Dedifferentiated amniotic fluid mesenchymal stem cell (primary cell): ENCODE results near the gene IMPA2.
"Not testable (repeated sequence)": the region's sequence is repeated elsewhere in the genome, so short reads cannot be mapped to it uniquely, and the experiment has no call there.

Experiments
- DNase-seq: peaks from one replicate; pipeline ENCODE4 v3.0.0-alpha.2; 2016; ENCODE audit errors: extremely low spot score

The IMPA2 gene

GRCh38 chr18:12048010-12048826 lies 66.9 kb downstream of the IMPA2 start:
- DNase-seq: no peak

GRCh38 chr18:12048827-12049175 lies 67.5 kb downstream of the IMPA2 start:
- peak; percentile 23 for DNase-seq

DNA sequence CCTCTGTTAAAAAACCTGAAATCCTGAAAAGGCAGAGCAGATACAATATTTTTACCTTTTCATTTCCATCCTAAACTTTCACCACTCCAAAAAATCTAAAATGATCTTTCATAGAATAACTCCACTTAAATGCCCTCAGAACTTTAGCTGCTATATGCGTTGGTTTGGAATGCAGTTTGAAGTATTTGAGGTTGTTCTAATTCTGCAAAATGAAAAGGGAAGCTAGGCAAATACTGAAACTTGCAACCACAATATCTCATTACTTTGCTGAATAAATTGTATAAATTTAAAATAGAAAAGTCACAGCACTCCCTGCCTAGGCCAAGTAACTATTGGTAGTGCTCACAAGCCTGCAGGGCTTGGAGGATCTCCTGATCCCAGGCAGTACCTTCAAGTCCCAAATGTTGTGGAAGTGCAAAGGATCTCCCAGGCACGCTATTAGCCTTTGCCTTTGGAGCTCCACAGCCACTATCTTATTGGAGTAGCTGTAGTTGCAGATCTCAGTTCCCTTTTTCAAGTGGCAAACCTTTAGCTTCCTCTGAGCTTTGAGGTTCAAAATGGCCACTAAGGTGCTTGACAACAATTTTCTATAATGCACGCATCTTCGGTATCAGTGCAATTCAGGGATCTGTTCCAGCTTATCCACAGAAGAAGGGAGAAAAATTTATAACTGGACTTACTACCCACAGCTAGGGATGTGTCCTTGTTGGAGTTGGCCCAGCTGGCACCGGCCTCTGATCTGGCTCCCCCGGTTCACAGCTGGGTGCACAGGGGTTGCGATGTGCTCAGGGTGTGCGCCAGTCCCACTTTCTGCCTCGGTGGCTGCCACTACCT lies 68.9 kb downstream of the IMPA2 start:
- no peak for DNase-seq

DNA sequence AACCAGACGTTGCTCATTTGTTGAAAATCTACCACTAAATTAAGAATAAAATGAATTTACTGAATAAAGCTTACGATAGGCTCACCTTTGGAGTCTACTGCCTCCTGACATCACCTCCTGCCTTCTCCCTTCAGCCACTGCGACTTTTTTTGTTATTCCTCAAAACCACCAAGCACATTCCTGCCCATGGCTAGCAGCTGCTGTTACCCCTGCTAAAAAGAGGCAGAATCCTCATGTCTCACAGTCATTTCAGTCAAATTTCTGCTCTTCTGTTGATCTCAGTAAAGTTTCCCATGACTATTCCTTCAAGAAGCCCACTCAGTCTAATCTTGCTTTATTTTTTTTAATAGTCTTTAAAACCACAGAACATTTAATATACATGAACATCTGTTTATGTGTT lies 71.6 kb downstream of the IMPA2 start:
- DNase-seq: no peak

- DNase-seq: no peak
Measured at GRCh38 chr18:12053289-12053688, 72.0 kb downstream of the IMPA2 start.

DNA sequence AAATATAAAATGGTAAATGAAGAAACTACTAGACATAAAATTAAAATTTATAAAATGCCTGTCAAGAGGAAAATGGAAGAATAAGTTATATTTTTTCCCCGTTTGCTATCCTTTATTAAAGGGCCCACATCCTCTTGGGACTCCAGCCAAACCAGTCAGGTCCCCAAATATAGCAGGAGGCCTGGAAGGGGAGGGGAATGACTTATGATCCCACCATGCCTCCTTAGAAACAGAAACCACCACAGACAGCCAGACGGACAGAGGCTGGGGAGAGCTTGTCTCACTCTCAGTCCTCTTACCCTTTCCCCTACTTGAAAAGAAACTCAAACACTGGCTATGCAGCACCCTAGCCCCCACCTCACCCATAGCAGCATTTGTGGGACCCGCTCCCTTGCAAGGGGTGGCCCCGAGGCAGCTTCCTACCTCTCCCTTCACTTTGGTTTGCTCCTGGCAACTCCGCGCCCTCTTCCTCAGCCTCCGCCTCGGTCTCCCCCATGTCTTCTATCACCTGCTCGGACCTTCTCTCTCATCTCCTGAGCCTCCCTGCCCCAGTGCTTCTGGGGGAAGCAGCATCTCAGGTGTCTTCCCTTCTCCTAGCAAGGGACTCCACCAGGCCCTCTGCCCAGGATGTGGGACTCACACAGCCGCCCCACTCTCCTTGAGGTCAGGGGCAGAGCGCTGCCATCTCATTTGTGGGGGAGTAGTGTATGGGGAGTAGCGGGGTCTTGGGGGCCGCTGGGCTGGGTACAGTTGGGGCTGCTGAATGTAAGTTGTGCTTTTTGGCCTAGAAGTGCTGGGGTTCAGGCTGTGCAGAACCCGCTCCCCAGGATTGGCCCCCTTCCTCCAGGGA lies 75.0 kb downstream of the IMPA2 start:
- no peak for DNase-seq

- DNase-seq: no peak
Measured at GRCh38 chr18:12056884-12057402, 75.6 kb downstream of the IMPA2 start.

DNA sequence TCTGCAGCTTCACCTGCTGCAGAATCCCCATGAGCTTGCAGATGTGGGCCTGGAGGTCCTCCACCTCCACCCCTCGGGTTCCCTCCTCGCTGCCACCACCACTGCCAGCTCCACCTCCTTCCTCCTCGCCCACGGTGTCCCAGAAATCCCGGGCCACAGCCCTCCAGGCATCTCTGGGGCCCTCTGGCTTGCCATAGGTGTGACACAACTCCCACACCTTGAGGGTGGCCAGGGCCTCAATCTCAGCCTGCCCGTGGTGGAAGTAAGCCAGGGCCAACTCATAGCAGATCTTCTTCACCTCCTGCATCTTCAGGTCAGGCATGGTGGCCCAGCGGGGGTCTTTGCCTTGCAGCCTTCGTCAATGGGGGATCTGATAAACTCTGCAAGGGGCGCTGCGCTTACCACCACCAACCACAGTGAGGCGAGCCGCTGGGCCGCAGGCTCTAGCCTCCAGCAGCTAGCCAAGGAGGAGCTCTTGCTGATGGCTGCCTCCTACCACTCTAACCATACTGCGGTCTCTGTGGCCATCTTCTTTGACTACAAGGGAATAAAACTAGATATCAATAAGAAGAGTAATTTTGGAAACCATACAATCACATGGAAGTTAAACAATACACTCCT lies 76.2 kb downstream of the IMPA2 start:
- DNase-seq: no peak

GRCh38 chr18:12059334-12060181 lies 78.3 kb downstream of the IMPA2 start:
- no peak for DNase-seq

DNA sequence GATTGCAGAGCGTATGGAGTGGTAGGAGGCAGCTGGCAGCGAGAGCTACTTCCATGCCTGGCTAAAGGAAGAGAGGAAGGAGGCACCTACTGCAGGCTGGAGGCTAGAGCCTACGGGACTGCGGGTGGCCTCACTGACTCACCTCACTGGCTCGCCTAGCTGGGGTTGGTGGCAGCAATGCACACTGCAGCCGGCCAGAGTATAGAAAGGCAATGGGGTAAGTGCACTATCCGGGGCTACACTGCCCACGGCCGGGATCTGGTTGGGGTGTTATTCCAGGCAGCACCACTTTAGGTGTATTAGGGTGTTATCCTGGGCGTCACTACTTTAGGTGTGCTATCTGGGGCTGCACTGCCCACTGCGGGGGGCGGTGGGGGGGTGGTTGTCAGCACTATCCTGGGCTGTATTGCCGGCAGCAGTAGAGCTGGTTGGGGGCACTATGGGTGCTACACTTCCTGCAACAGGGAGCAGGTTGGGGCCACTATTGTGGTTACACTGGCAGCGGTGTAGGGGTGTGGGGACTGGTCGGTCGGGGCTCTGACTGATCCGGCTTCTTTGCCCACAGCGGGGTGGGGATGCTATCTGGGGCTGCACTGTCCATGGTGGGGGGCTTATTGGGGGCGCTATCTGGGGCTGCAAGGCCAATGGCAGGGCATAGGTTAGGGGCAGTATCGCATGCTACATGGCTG lies 79.0 kb downstream of the IMPA2 start:
- no peak for DNase-seq

GRCh38 chr18:12061685-12062084 lies 80.4 kb downstream of the IMPA2 start:
- DNase-seq: no peak

GRCh38 chr18:12062974-12063373 lies 81.7 kb downstream of the IMPA2 start:
- DNase-seq: no peak

GRCh38 chr18:12064086-12064763 lies 82.9 kb downstream of the IMPA2 start:
- no peak for DNase-seq

DNA sequence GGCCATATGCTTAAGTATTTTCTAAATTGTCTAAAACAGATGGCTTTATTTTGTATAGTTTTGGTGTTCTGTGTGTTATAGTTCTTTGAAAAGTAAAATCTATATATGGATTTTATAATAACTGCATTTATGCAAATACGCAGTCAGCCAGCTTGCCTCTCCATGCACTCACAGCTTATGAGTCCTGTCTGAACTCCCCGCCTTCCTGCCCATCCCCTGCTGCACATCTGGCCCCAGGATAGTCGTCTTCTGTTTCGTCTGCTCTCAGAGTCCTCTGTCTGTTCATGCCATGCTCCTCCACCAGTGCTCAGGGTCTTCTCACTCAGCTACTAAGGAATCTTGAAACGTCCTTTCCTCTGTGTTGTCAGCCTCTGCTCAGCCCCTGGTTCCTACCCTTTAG lies 84.1 kb downstream of the IMPA2 start:
- DNase-seq: no peak

- no peak for DNase-seq
Measured at GRCh38 chr18:12066910-12067511, 85.7 kb downstream of the IMPA2 start.

- no peak for DNase-seq
Measured at GRCh38 chr18:12067671-12068070, 86.4 kb downstream of the IMPA2 start.

- not testable (repeated sequence) for DNase-seq
Measured at GRCh38 chr18:12068316-12068949, 87.1 kb downstream of the IMPA2 start.

- no peak for DNase-seq
Measured at GRCh38 chr18:12068950-12069320, 87.6 kb downstream of the IMPA2 start.
